ENCODE results near the gene SUSD4.

GRCh38 chr1:223235091-223235490 lies 128.9 kb downstream of the SUSD4 start:
- TF ChIP-seq CTCF (IDR thresholded peaks at IDR 0.05) (no peak), POLR2A (IDR thresholded peaks at IDR 0.05) (no peak), EP300 (IDR thresholded peaks at IDR 0.05) (no peak)
